ENCODE data around the gene AAGAB. TPM values are rescaled to one million over a fixed set of nuclear protein-coding genes. Genes with fewer than 3 reads are reported as not detected.

Gene AAGAB
- total RNA-seq, 1 experiment from 2014 or later, result 56.5 TPM

DNA sequence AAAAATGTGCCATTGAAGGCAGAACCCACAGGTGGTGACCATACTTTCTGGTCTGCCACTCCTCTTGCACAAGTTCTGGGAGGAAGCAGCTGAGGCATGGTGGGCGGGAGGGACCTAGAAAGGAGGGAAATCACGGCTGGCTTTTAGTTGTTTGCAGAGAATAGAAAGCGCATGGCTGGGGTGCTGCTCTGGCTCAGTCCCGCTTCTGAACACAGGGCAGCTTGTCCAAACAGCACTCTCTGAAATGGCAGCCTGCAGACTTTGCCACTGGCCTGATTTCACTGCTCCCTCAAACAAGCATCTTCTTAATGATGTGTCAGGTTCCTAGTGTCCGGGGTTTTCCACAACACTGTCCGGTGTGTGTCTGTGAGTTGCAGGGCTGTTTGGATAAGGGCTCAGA lies 76.7 kb downstream of the AAGAB start:
- no peaks in the 10 kb centered on the region for H3K27me3 ChIP-seq (ENCODE audit: insufficient read depth, low read depth)
- H2AFZ ChIP-seq, result no peak overlapping the region
- ChIA-PET POLR2A (ENCODE audit: unreplicated experiment) (no interaction called here), CTCF (interaction anchor here (0.7 kb wide), 1 partner anchor 256 kb away, joined by 3 read pairs; no protein-coding TSS in a partner anchor)
- H3K36me3 ChIP-seq (ENCODE audit: low read depth), result peaks cover 5% of the 10 kb centered on the region
- no peaks in the 10 kb centered on the region for H4K20me1 ChIP-seq (ENCODE audit: insufficient read depth)
- BruUV-seq (replicated peaks), result no TSS peak
- intact Hi-C loops (cut with micrococcal nuclease; ENCODE audit: unreplicated experiment), result loop anchor here (1.0 to 5.0 kb wide), 6 partner anchors 27 to 230 kb away; no protein-coding TSS in a partner anchor
- DNase-seq, result no peak
- peaks cover 70% of the 10 kb centered on the region for H3F3A ChIP-seq (ENCODE audit: insufficient read depth, low read depth)
- H3K9me3 ChIP-seq (ENCODE audit: insufficient read depth, low read depth), result no peaks in the 10 kb centered on the region
- no peaks in the 10 kb centered on the region for H3K9me2 ChIP-seq (ENCODE audit: insufficient read depth)
- peaks cover 55% of the 10 kb centered on the region for H3K4me1 ChIP-seq (replicated peaks; ENCODE audit: insufficient read depth)
- H3K79me2 ChIP-seq (ENCODE audit: low read depth), result peaks cover 58% of the 10 kb centered on the region
- 0 out of 2 replicates have a peak overlapping the region, but pooled peaks have one; percentile 16 for H3K4me2 ChIP-seq
- no peak overlapping the region for H3K4me3 ChIP-seq
- TF ChIP-seq, protein P1, sequence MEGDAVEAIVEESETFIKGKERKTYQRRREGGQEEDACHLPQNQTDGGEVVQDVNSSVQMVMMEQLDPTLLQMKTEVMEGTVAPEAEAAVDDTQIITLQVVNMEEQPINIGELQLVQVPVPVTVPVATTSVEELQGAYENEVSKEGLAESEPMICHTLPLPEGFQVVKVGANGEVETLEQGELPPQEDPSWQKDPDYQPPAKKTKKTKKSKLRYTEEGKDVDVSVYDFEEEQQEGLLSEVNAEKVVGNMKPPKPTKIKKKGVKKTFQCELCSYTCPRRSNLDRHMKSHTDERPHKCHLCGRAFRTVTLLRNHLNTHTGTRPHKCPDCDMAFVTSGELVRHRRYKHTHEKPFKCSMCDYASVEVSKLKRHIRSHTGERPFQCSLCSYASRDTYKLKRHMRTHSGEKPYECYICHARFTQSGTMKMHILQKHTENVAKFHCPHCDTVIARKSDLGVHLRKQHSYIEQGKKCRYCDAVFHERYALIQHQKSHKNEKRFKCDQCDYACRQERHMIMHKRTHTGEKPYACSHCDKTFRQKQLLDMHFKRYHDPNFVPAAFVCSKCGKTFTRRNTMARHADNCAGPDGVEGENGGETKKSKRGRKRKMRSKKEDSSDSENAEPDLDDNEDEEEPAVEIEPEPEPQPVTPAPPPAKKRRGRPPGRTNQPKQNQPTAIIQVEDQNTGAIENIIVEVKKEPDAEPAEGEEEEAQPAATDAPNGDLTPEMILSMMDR (conservative IDR thresholded peaks at IDR 0.05), result no peak
- TF ChIP-seq EZH2 (IDR thresholded peaks at IDR 0.05; ENCODE audit: low read depth), result no peak
- H3K27ac ChIP-seq, result peak overlapping the region; percentile 50

DNA sequence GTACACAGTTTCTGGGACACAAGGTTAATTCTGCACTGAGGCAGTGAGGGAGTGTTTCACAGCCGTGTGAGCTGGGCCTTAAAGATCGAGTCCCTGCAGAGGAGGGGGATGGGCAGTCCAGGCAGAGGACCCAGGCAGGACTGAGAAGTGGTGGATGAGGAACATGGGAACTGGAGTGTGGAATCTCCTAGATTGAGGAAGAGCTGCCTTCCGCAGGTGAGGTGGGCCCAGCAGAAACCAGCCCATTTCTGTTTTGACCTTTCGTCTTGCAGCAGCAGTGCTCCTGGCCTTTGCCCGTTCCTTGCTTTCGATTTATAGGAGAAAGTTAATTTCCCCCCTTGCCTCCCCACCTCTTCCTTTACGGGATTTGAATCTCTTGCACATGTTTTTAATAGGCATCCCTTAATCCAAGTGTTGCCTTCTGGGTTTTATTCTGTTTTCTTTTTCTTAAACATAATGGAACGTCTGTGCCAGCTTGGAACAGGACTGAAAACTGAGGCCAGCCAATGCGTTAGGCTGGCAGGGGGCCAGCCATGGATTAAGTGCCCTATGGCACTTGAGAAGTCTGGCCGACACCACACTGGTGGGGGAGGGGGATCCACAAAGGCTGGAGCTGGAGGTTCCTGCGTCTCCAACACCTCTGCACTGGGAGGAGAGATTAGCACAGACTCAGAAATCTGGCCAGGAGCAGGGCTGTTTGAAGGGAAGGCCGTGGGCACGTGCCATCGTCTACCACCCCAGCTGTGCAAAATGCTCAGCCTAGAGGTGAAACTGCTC lies 78.1 kb downstream of the AAGAB start:
- peaks cover 73% of the 10 kb centered on the region for H3F3A ChIP-seq (ENCODE audit: insufficient read depth, low read depth)
- no peaks in the 10 kb centered on the region for H3K9me3 ChIP-seq (ENCODE audit: insufficient read depth, low read depth)
- no peak overlapping the region for H2AFZ ChIP-seq
- DNase-seq, result no peak
- peaks cover 57% of the 10 kb centered on the region for H3K79me2 ChIP-seq (ENCODE audit: low read depth)
- no peak overlapping the region for H3K4me3 ChIP-seq
- no TSS peak for BruUV-seq (replicated peaks)
- CTCF ChIA-PET, result no interaction called here
- H3K4me2 ChIP-seq, result no peak overlapping the region
- TF ChIP-seq, protein P1 (conservative IDR thresholded peaks at IDR 0.05), result no peak
- no peak for TF ChIP-seq EZH2 (IDR thresholded peaks at IDR 0.05; ENCODE audit: low read depth)
- no peaks in the 10 kb centered on the region for H3K9me2 ChIP-seq (ENCODE audit: insufficient read depth)
- POLR2A ChIA-PET (ENCODE audit: unreplicated experiment), result no interaction called here
- H3K4me1 ChIP-seq (replicated peaks; ENCODE audit: insufficient read depth), result peaks cover 60% of the 10 kb centered on the region
- peaks cover 10% of the 10 kb centered on the region; the same call in 1 of the 2 replicates for H3K36me3 ChIP-seq (ENCODE audit: low read depth)
- peak overlapping the region; percentile 85; the same call in 1 of the 2 replicates for H3K27ac ChIP-seq
- H4K20me1 ChIP-seq (ENCODE audit: insufficient read depth), result no peaks in the 10 kb centered on the region
- H3K27me3 ChIP-seq (ENCODE audit: insufficient read depth, low read depth), result no peaks in the 10 kb centered on the region
- intact Hi-C loops (cut with micrococcal nuclease; ENCODE audit: unreplicated experiment), result loop anchor here (5.0 kb wide), 1 partner anchor 229 kb away; no protein-coding TSS in a partner anchor

DNA sequence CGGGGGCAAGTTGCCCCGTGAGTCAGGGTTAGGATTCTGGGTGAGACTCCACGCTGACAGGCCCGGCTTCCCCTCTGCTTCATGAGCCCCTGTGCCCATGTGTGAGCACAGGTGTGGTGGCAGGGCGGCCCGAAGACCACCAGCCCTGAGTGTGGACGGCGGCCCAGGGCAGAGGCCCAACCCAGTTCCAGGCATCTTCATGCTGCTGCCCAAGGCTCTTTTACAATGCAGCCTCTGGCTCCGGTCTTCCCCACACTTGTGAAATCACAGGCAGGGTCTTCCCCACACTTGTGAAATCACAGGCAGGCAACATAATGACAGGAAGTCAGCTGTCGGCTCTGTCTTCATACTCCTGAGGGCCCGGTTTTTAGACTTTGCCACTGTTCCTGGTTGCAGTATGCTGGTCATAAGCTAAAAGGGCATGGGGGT lies 78.8 kb downstream of the AAGAB start:
- Histone ChIP-seq H3K27me3 (ENCODE audit: insufficient read depth, low read depth) (no peaks in the 10 kb centered on the region), H3K9me3 (ENCODE audit: insufficient read depth, low read depth) (no peaks in the 10 kb centered on the region), H4K20me1 (ENCODE audit: insufficient read depth) (no peaks in the 10 kb centered on the region), H3K4me3 (no peak overlapping the region), H3K4me1 (replicated peaks; ENCODE audit: insufficient read depth) (peaks cover 60% of the 10 kb centered on the region), H3K36me3 (ENCODE audit: low read depth) (peaks cover 18% of the 10 kb centered on the region), H3K4me2 (peak overlapping the region; percentile 30; the same call in 1 of the 2 replicates), H3K79me2 (ENCODE audit: low read depth) (peaks cover 65% of the 10 kb centered on the region), H3F3A (ENCODE audit: insufficient read depth, low read depth) (peaks cover 76% of the 10 kb centered on the region), H3K27ac (peak overlapping the region; percentile 85), H3K9me2 (ENCODE audit: insufficient read depth) (no peaks in the 10 kb centered on the region), H2AFZ (no peak overlapping the region)
- BruUV-seq (replicated peaks), result no TSS peak
- POLR2A ChIA-PET (ENCODE audit: unreplicated experiment), result interaction anchor here (0.7 to 0.8 kb wide), 2 partner anchors 72 to 127 kb away, joined by 3 to 4 read pairs; no protein-coding TSS in a partner anchor
- DNase-seq, result no peak
- intact Hi-C loops (cut with micrococcal nuclease; ENCODE audit: unreplicated experiment), result loop anchor here (5.0 kb wide), 1 partner anchor 228 kb away; no protein-coding TSS in a partner anchor
- no peak for TF ChIP-seq EZH2 (IDR thresholded peaks at IDR 0.05; ENCODE audit: low read depth)
- TF ChIP-seq, protein P1 (conservative IDR thresholded peaks at IDR 0.05), result no peak
- CTCF ChIA-PET, result interaction anchor here (0.6 kb wide), 1 partner anchor 41 kb away, joined by 6 read pairs; no protein-coding TSS in a partner anchor

Data from PC-9 (cell line).